DND-41 (cell line): ENCODE results near the gene TMEM8B.
A peak's percentile ranks its signal among the peaks of the same experiment; 100 is the strongest.

Experiments
- ATAC-seq: fragments of 200-7000 bp; cut with Tn5 transposase; 3 replicates; pipeline ENCODE4 v1.9.1; 2021; ENCODE audit warnings: low read depth; ENCODE audit not compliant: insufficient read depth
- DNase-seq: peaks from one replicate; pipeline ENCODE4 v3.0.0-alpha.2; 2020
- H2AFZ ChIP-seq: 2 replicates; pipeline ENCODE4 v1.6.0; 2012; ENCODE audit warnings: low read depth, low read length
- H3K27ac ChIP-seq: 2 replicates; pipeline ENCODE4 v1.5.1; 2012; ENCODE audit warnings: low read length, inconsistent platforms
- H3K27me3 ChIP-seq: fragments of 200-600 bp; sonication (generic); 2 replicates; pipeline ENCODE4 v1.6.0; 2012; ENCODE audit warnings: low read length, mild to moderate bottlenecking, inconsistent platforms; ENCODE audit not compliant: insufficient read depth, poor library complexity
- H3K36me3 ChIP-seq: 2 replicates; pipeline ENCODE4 v1.5.1; 2012; ENCODE audit warnings: low read length, inconsistent platforms; ENCODE audit not compliant: insufficient read depth
- H3K4me1 ChIP-seq: 2 replicates; pipeline ENCODE4 v1.5.1; 2012; ENCODE audit warnings: mild to moderate bottlenecking, low read length; ENCODE audit not compliant: insufficient read depth
- H3K4me2 ChIP-seq: 2 replicates; pipeline ENCODE4 v1.6.0; 2012; ENCODE audit warnings: mild to moderate bottlenecking, moderate library complexity, low read length, inconsistent platforms; ENCODE audit not compliant: insufficient read depth
- H3K4me3 ChIP-seq, 2 experiments: fragments of 200-600 bp in 1 of 2; shearing (Covaris generic) in 1 of 2; 2 replicates each; pipeline ENCODE4 v1.5.1; 2012 to 2016; ENCODE audit warnings: inconsistent platforms in 2 of 2, low read length in 2 of 2, mild to moderate bottlenecking in 2 of 2, low read depth in 1 of 2, moderate library complexity in 1 of 2
- H3K79me2 ChIP-seq: 2 replicates; pipeline ENCODE4 v1.6.0; 2012; ENCODE audit warnings: low read length, inconsistent platforms; ENCODE audit not compliant: insufficient read depth
- H3K9ac ChIP-seq: 2 replicates; pipeline ENCODE4 v1.6.0; 2012; ENCODE audit warnings: low read depth, mild to moderate bottlenecking, inconsistent platforms, low read length, moderate library complexity
- H3K9me3 ChIP-seq: 2 replicates; pipeline ENCODE4 v1.5.1; 2012; ENCODE audit warnings: low read length, moderate library complexity, mild to moderate bottlenecking, inconsistent platforms; ENCODE audit not compliant: insufficient read depth, severe bottlenecking
- H4K20me1 ChIP-seq: 2 replicates; pipeline ENCODE4 v1.6.0; 2012; ENCODE audit warnings: low read length; ENCODE audit not compliant: insufficient read depth
- EZH2 ChIP-seq: IDR thresholded peaks from 3 replicates; pipeline ENCODE4 v1.6.1; 2012; ENCODE audit warnings: borderline replicate concordance, low read depth, mild to moderate bottlenecking, moderate library complexity, low read length, inconsistent platforms; ENCODE audit not compliant: severe bottlenecking
- TF ChIP-seq, protein P1 (sequence below): IDR thresholded peaks from 2 replicates; pipeline ENCODE4 v1.5.1; 2012; ENCODE audit warnings: borderline replicate concordance, low read length, moderate library complexity, mild to moderate bottlenecking; ENCODE audit not compliant: poor library complexity, severe bottlenecking; ENCODE audit errors: extremely low read depth

TMEM8B gene, protein sequence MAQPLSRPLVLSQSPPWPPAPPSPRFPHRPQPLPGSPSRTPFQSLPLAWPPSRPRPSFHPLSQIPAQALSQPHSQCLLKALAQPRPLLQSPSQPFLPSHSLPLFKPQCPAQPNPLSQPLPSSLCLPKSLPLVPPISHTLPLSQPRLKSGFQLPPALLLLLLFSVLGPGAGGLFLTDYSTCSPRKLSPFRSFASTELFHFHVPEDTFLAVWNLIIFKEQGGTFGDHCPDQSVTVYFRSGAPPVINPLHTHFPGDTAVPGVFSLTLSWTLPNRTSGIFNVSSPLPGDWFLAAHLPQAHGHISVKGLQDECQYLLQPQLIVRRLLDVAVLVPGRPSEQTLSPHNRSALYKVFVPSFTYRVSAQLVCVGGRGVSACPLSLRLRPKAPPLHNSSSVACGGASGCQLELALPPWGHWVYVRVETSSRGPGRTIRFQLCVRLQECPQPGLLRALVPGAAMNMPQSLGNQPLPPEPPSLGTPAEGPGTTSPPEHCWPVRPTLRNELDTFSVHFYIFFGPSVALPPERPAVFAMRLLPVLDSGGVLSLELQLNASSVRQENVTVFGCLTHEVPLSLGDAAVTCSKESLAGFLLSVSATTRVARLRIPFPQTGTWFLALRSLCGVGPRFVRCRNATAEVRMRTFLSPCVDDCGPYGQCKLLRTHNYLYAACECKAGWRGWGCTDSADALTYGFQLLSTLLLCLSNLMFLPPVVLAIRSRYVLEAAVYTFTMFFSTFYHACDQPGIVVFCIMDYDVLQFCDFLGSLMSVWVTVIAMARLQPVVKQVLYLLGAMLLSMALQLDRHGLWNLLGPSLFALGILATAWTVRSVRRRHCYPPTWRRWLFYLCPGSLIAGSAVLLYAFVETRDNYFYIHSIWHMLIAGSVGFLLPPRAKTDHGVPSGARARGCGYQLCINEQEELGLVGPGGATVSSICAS

DNA sequence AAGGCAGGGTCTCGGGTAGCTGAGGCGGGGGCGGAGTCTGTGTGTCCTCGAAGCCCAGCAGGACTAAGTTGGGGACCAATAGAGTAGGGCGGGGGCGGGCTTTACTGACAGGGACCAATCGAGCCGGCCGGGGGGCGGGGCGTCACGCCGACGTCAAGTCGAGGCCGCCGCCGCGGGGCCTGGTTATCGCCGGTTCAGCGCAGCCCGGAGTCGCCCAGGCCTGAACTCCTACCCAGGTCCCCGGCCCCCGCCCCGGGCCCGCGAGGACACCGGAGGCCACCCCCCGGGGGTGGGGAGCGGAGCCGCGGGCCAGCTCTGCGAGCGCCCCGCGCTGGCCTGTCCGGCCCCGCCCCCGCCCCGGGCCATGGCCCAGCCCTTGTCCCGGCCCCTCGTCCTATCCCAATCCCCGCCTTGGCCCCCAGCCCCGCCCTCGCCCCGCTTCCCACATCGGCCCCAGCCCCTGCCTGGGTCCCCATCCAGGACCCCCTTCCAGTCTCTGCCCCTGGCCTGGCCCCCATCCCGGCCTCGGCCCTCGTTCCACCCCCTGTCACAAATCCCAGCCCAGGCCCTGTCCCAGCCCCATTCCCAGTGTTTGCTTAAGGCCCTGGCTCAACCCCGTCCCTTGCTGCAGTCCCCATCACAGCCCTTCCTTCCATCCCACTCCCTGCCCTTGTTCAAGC, at the start of gene TMEM8B:
TSS of gene TMEM8B (plus strand) at position 145 of the 680 bp plus-strand sequence. CDS start at position 365, 220 bp downstream.
- peak within 1 kb of the TSS; percentile 92 for H3K4me2 ChIP-seq
- peak within 1 kb of the TSS; percentile 44 to 71; a peak in 3 of 4 replicates for H3K4me3 ChIP-seq
- H3K79me2 ChIP-seq = no peaks in the 10 kb centered on the region; the same call in 1 of the 2 replicates
- peak within 1 kb of the TSS; percentile 76 for H3K27ac ChIP-seq
- DNase-seq (peak; percentile 94), ATAC-seq (peak; percentile 96)
- peak within 1 kb of the TSS; percentile 65 for H3K9ac ChIP-seq
- no peaks in the 10 kb centered on the region for H3K27me3 ChIP-seq
- TF ChIP-seq, protein P1, sequence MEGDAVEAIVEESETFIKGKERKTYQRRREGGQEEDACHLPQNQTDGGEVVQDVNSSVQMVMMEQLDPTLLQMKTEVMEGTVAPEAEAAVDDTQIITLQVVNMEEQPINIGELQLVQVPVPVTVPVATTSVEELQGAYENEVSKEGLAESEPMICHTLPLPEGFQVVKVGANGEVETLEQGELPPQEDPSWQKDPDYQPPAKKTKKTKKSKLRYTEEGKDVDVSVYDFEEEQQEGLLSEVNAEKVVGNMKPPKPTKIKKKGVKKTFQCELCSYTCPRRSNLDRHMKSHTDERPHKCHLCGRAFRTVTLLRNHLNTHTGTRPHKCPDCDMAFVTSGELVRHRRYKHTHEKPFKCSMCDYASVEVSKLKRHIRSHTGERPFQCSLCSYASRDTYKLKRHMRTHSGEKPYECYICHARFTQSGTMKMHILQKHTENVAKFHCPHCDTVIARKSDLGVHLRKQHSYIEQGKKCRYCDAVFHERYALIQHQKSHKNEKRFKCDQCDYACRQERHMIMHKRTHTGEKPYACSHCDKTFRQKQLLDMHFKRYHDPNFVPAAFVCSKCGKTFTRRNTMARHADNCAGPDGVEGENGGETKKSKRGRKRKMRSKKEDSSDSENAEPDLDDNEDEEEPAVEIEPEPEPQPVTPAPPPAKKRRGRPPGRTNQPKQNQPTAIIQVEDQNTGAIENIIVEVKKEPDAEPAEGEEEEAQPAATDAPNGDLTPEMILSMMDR = no peak
- TF ChIP-seq EZH2 = no peak
- no peaks in the 10 kb centered on the region for H3K9me3 ChIP-seq
- peaks cover 28% of the 10 kb centered on the region for H3K4me1 ChIP-seq
- H2AFZ ChIP-seq = peak within 1 kb of the TSS; percentile 99
- no peaks in the 10 kb centered on the region for H3K36me3 ChIP-seq
- no peaks in the 10 kb centered on the region for H4K20me1 ChIP-seq

DNA sequence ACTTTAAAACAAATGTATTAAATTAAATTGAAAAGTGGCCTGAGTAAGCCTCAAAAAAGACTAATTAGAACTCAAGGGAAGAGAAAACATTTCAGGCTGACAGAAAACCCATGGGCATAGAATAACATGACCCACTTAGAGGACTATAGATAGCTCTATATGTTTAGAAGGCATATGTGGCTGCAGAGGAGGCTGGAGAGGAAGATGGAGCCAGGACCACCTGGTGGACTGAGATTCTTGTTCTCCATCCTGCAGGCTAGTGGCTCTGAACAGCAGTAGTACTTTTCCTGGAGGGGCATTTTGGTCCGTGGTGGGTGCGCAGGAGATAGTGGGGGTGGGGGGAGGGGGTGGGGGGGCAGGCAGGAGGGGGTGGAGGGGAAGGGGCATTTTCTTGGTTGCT, 48.0 kb upstream of the TMEM8B start:
- no peak overlapping the region for H2AFZ ChIP-seq
- DNase-seq (no peak), ATAC-seq (no peak)
- H4K20me1 ChIP-seq = no peaks in the 10 kb centered on the region
- no peak overlapping the region for H3K9ac ChIP-seq
- TF ChIP-seq EZH2 = no peak
- TF ChIP-seq, protein P1 = no peak
- no peak overlapping the region for H3K4me3 ChIP-seq
- H3K79me2 ChIP-seq = no peaks in the 10 kb centered on the region
- H3K4me1 ChIP-seq = no peaks in the 10 kb centered on the region
- H3K27ac ChIP-seq = no peak overlapping the region
- peaks cover 8% of the 10 kb centered on the region; the same call in 1 of the 2 replicates for H3K36me3 ChIP-seq
- H3K4me2 ChIP-seq = no peak overlapping the region
- H3K9me3 ChIP-seq = no peaks in the 10 kb centered on the region
- no peaks in the 10 kb centered on the region for H3K27me3 ChIP-seq

DNA sequence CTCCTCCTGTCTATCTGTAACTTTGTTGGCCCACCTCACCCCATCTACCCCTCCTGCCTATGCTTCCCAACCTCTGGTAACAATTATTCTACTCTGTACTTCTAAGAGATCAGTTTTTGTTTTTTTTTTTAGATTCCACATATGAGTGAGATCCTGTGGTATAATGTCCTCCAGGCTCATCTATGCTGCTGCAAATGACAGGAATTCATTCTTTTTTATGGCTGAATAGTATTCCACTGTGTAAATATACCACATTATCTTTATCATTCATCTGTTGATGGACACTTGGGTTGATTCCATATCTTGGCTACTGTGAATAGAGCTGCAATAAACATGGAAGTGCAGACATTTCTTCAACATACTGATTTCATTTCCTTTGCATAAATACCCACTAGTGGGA, 45.6 kb upstream of the TMEM8B start:
- H3K4me3 ChIP-seq = no peak overlapping the region
- ATAC-seq (no peak), DNase-seq (no peak)
- H3K4me1 ChIP-seq = no peaks in the 10 kb centered on the region
- H3K79me2 ChIP-seq = no peaks in the 10 kb centered on the region
- TF ChIP-seq EZH2 = no peak
- TF ChIP-seq, protein P1 = no peak
- no peaks in the 10 kb centered on the region for H3K27me3 ChIP-seq
- H3K4me2 ChIP-seq = no peak overlapping the region
- H2AFZ ChIP-seq = no peak overlapping the region
- no peaks in the 10 kb centered on the region for H4K20me1 ChIP-seq
- H3K36me3 ChIP-seq = peaks cover 12% of the 10 kb centered on the region
- no peak overlapping the region for H3K9ac ChIP-seq
- H3K9me3 ChIP-seq = no peaks in the 10 kb centered on the region
- no peak overlapping the region for H3K27ac ChIP-seq
